H1 (cell line): Measurements from ENCODE around the gene ARL6IP4. TPM values are rescaled to one million over a fixed set of nuclear protein-coding genes. Genes with fewer than 3 reads are reported as not detected.

Experiments
- CTCF ChIA-PET: fragments of 300-600 bp; sonication (Branson Sonifier 250); formaldehyde crosslinking; loops from one replicate; lab custom pipeline; 2021; ENCODE audit not compliant: partially characterized antibody; lab: Charles Lee
- POLR2A ChIA-PET: fragments of 300-600 bp; sonication (Branson Sonifier 250); formaldehyde crosslinking; loops from one replicate; lab custom pipeline; 2021; ENCODE audit warnings: inconsistent platforms; ENCODE audit not compliant: partially characterized antibody; lab: Charles Lee
- DNase-seq, 2 experiments: peaks; one replicate each; pipeline versions ENCODE4 v3.0.0 to v3.0.0-alpha.2; 2010 to 2022; ENCODE audit warnings: low spot score in 2 of 2, low read depth in 1 of 2, mixed read lengths in 1 of 2
- FAIRE-seq: peaks from 2 replicates; lab custom pipeline; 2011; peaks lifted over from hg19 to GRCh38; lab: Jason Lieb, UNC
- H2AFZ ChIP-seq: 2 replicates; pipeline ENCODE4 v1.8.1; 2012; ENCODE audit warnings: low read length, inconsistent platforms
- H2AK5ac ChIP-seq: 2 replicates; pipeline ENCODE4 v1.6.1; 2013; ENCODE audit warnings: low read depth, low read length
- H2BK120ac ChIP-seq: replicated peaks from 2 replicates; pipeline ENCODE3; 2013; ENCODE audit warnings: low read depth, low read length, inconsistent platforms
- H2BK12ac ChIP-seq: 2 replicates; pipeline ENCODE4 v1.6.1; 2013; ENCODE audit warnings: low read depth, low read length
- H2BK15ac ChIP-seq: 2 replicates; pipeline ENCODE4 v1.6.1; 2013; ENCODE audit warnings: low read length
- H2BK20ac ChIP-seq: 2 replicates; pipeline ENCODE4 v1.6.1; 2013; ENCODE audit warnings: low read length
- H2BK5ac ChIP-seq: 2 replicates; pipeline ENCODE4 v1.6.1; 2013; ENCODE audit warnings: low read depth, low read length
- H3K14ac ChIP-seq: 2 replicates; pipeline ENCODE4 v1.6.1; 2013; ENCODE audit warnings: inconsistent platforms; ENCODE audit not compliant: insufficient read length
- H3K18ac ChIP-seq: 2 replicates; pipeline ENCODE4 v1.6.1; 2013; ENCODE audit warnings: low read length; ENCODE audit errors: extremely low read depth
- H3K23ac ChIP-seq: 2 replicates; pipeline ENCODE4 v1.6.1; 2013; ENCODE audit warnings: inconsistent platforms; ENCODE audit not compliant: insufficient read length
- H3K23me2 ChIP-seq: 2 replicates; pipeline ENCODE4 v1.6.1; 2013; ENCODE audit warnings: low read depth, low read length
- H3K27ac ChIP-seq: 2 replicates; pipeline ENCODE4 v1.6.1; 2011; ENCODE audit warnings: low read depth, low read length, inconsistent platforms
- H3K27me3 ChIP-seq, 4 experiments: replicated peaks in 1 of 4; 1 replicate in 1 of 4; 2 replicates in 3 of 4; pipeline versions ENCODE4 v1.6.1 to v1.8.1; 2011 to 2013; ENCODE audit warnings: low read length in 3 of 4, mild to moderate bottlenecking in 3 of 4, inconsistent platforms in 2 of 4, mixed read lengths in 2 of 4, moderate library complexity in 1 of 4; ENCODE audit not compliant: control insufficient read depth in 3 of 4, insufficient read depth in 3 of 4; ENCODE audit errors: extremely low read depth in 1 of 4
- H3K36me3 ChIP-seq, 4 experiments: 2 replicates each; pipeline versions ENCODE4 v1.6.1 to v1.8.1; 2011 to 2013; ENCODE audit warnings: mild to moderate bottlenecking in 4 of 4, low read length in 3 of 4, moderate library complexity in 2 of 4, control low read depth in 1 of 4, inconsistent platforms in 1 of 4; ENCODE audit not compliant: insufficient read depth in 4 of 4, control insufficient read depth in 2 of 4
- H3K4ac ChIP-seq: replicated peaks from 2 replicates; pipeline ENCODE3; 2013; ENCODE audit warnings: low read length, low read depth, mixed read lengths, inconsistent platforms; ENCODE audit not compliant: insufficient read length
- H3K4me1 ChIP-seq, 4 experiments: replicated peaks in 1 of 4; 1 replicate in 1 of 4; 2 replicates in 3 of 4; pipeline versions ENCODE4 v1.6.1 to v1.8.1; 2011 to 2013; ENCODE audit warnings: low read length in 3 of 4, inconsistent platforms in 2 of 4, mixed read lengths in 1 of 4; ENCODE audit not compliant: insufficient read depth in 4 of 4, control insufficient read depth in 3 of 4
- H3K4me2 ChIP-seq, 2 experiments: 2 replicates each; pipeline versions ENCODE4 v1.6.1 to v1.8.1; 2011 to 2013; ENCODE audit warnings: low read depth in 2 of 2, low read length in 2 of 2, control low read depth in 1 of 2, inconsistent platforms in 1 of 2, mild to moderate bottlenecking in 1 of 2; ENCODE audit not compliant: insufficient read depth in 1 of 2
- H3K4me3 ChIP-seq, 4 experiments: fragments of 200-600, 300-600 bp in 1 of 4; sonication (generic), shearing (Covaris generic), sonication (Bioruptor Twin) in 1 of 4; 2 replicates each; pipeline versions ENCODE4 v1.5.1 to v1.8.1; 2011 to 2016; ENCODE audit warnings: low read length in 4 of 4, low read depth in 3 of 4, control low read depth in 2 of 4, inconsistent platforms in 2 of 4, mild to moderate bottlenecking in 2 of 4, mixed read lengths in 1 of 4, moderate library complexity in 1 of 4; ENCODE audit not compliant: insufficient read depth in 2 of 4; ENCODE audit errors: extremely low read depth in 1 of 4
- H3K56ac ChIP-seq: replicated peaks from 2 replicates; pipeline ENCODE3; 2013; ENCODE audit warnings: low read depth, mild to moderate bottlenecking, mixed read lengths, low read length, inconsistent platforms; ENCODE audit not compliant: insufficient read length
- H3K79me1 ChIP-seq: 2 replicates; pipeline ENCODE4 v1.6.1; 2013; ENCODE audit warnings: low read depth, low read length, control low read depth
- H3K79me2 ChIP-seq, 2 experiments: 2 replicates each; pipeline versions ENCODE4 v1.6.1 to v1.8.1; 2012 to 2013; ENCODE audit warnings: low read length in 2 of 2, mild to moderate bottlenecking in 2 of 2, inconsistent platforms in 1 of 2; ENCODE audit not compliant: insufficient read depth in 2 of 2, control insufficient read depth in 1 of 2
- H3K9ac ChIP-seq, 4 experiments: replicated peaks in 1 of 4; 1 replicate in 1 of 4; 2 replicates in 3 of 4; pipeline versions ENCODE4 v1.6.1 to v1.8.1; 2011 to 2013; ENCODE audit warnings: low read depth in 3 of 4, low read length in 3 of 4, control low read depth in 2 of 4, mild to moderate bottlenecking in 2 of 4, moderate library complexity in 2 of 4, inconsistent platforms in 1 of 4; ENCODE audit errors: extremely low read depth in 1 of 4
- H3K9me3 ChIP-seq, 2 experiments: 2 replicates each; pipeline versions ENCODE4 v1.6.1 to v1.8.1; 2012 to 2013; ENCODE audit warnings: mild to moderate bottlenecking in 2 of 2, moderate library complexity in 2 of 2, control low read depth in 1 of 2, inconsistent platforms in 1 of 2, low read depth in 1 of 2, low read length in 1 of 2, mixed read lengths in 1 of 2; ENCODE audit not compliant: insufficient read depth in 2 of 2
- H4K20me1 ChIP-seq, 2 experiments: replicated peaks in 1 of 2; 2 replicates each; pipeline versions ENCODE3 to v1.8.1; 2011 to 2013; ENCODE audit warnings: inconsistent platforms in 2 of 2, low read length in 2 of 2, mild to moderate bottlenecking in 1 of 2; ENCODE audit not compliant: insufficient read depth in 2 of 2, control insufficient read depth in 1 of 2
- H4K5ac ChIP-seq: 2 replicates; pipeline ENCODE4 v1.6.1; 2013; ENCODE audit warnings: low read length, low read depth, mixed read lengths, inconsistent platforms; ENCODE audit not compliant: insufficient read length
- H4K8ac ChIP-seq: 2 replicates; pipeline ENCODE4 v1.8.0; 2013; ENCODE audit warnings: mild to moderate bottlenecking, moderate library complexity, low read length, inconsistent platforms; ENCODE audit not compliant: insufficient read depth; ENCODE audit errors: extremely low read depth
- H4K91ac ChIP-seq: replicated peaks from 2 replicates; pipeline ENCODE3; 2013; ENCODE audit warnings: low read length, mixed read lengths, inconsistent platforms; ENCODE audit not compliant: insufficient read length
- GABPA ChIP-seq: IDR thresholded peaks from 2 replicates; pipeline ENCODE4 v1.6.1; 2011; ENCODE audit warnings: mild to moderate bottlenecking, low read length, moderate library complexity, borderline replicate concordance; ENCODE audit not compliant: insufficient read depth
- RFX5 ChIP-seq: IDR thresholded peaks from 2 replicates; pipeline ENCODE4 v1.6.1; 2011; ENCODE audit warnings: low read depth, low read length, improper control_type of control experiment, borderline replicate concordance
- TAF1 ChIP-seq: IDR thresholded peaks from 2 replicates; pipeline ENCODE4 v1.6.1; 2011; ENCODE audit warnings: mild to moderate bottlenecking, low read depth, low read length
- TEAD4 ChIP-seq: IDR thresholded peaks from 2 replicates; pipeline ENCODE4 v1.6.1; 2012; ENCODE audit warnings: low read depth, low read length, inconsistent platforms, mixed read lengths
- WGBS, 2 experiments: shearing (Covaris generic) in 1 of 2; methylation state at CpG; one replicate each; pipeline versions ENCODE4 v1.1.6 to v1.1.7; 2013 to 2015; ENCODE audit warnings: low lambda C conversion rate in 2 of 2, mixed read lengths in 2 of 2, inconsistent platforms in 1 of 2, low coverage in 1 of 2, missing lambda C conversion rate in 1 of 2; ENCODE audit not compliant: insufficient replicate concordance in 2 of 2, insufficient coverage in 1 of 2, insufficient read length in 1 of 2; ENCODE audit errors: extremely low coverage in 1 of 2, missing lambda C conversion rate in 1 of 2; 5-methylcytosine and 5-hydroxymethylcytosine counted together
- polyA plus RNA-seq, 7 experiments: library from polyadenylated mRNA; depleted of rRNA in 3 of 7; stranded (reverse) in 5 of 7; unstranded in 2 of 7; fragments of >200 nt in 5 of 7; fragments of 200-250 nt in 2 of 7; gene quantifications; 1 replicate in 5 of 7; 2 replicates in 1 of 7; 4 replicates in 1 of 7; pipeline versions ENCODE4 v1.2.1 to v1.2.3, GENCODE V29; 2011 to 2013; ENCODE audit warnings: missing spikeins in 2 of 7, mixed read lengths in 2 of 7
- total RNA-seq: library from RNA; stranded (reverse); fragmentation: NEBNext Ultra II Directional; extraction: Animal tissue kit (Norgen Biotek cat#: 25700); gene quantifications from 2 replicates; pipeline ENCODE4 v1.2.1, GENCODE V29; 2021

Gene ARL6IP4
- total and polyA plus RNA-seq, 2 of the 8 experiments (the other 6 are each of a cell fraction or from before 2014, with no cell fraction given): 76.4 to 109 TPM

DNA sequence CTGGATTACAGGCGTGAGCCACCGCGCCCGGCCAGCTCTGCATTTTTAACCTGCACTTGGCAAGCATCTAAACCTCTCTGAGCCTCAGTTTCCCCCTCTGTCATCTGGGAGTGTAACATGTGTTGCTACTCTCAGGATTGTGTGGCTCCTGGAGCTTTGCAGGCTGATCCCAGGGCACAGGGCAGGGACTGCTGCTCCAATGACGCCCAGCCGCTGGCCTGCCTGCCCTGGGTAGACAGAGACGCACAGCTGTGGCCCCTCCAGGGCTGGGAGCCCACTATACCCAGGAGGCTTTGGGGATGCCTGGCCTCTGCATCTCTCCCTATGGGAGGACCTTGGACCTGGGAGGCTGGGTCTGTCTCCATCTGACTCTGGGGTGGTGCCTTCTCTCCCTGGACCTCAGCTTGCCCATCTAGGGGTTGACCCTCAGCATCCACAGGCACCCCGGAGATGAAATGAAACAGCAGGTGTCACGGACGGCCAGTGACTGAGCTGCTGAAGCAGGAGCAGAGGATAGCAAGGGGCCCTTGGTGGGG lies 13.7 kb downstream of the ARL6IP4 start:
- peak overlapping the region; percentile 25; the same call in 1 of the 2 replicates for H4K8ac ChIP-seq
- H3K4ac ChIP-seq: no peak overlapping the region
- no peak for DNase-seq
- 96% methylated on average over 10 of the region's 10 CpGs; no CpG with 5 or more reads in 1 of the 2 experiments for WGBS, 2 experiments
- FAIRE-seq: no peak
- no peak for TF ChIP-seq RFX5
- TF ChIP-seq TAF1: no peak
- no peak for TF ChIP-seq TEAD4
- no peak for TF ChIP-seq GABPA
- no peaks in the 10 kb centered on the region; a peak in 2 of 7 replicates for H3K4me1 ChIP-seq
- no peak overlapping the region for H3K18ac ChIP-seq
- no peak overlapping the region for H2BK5ac ChIP-seq
- ChIA-PET POLR2A (interaction anchor here (0.9 to 3.5 kb wide), 4 partner anchors 10 to 69 kb away, joined by 3 to 15 read pairs (median 3); partner anchors contain the start of genes ARL6IP4 and OGFOD2), CTCF (interaction anchor here (0.7 to 2.4 kb wide), 5 partner anchors 9 to 244 kb away, joined by 3 to 7 read pairs (median 4); no protein-coding TSS in a partner anchor)
- no peak overlapping the region for H3K14ac ChIP-seq
- no peak overlapping the region for H4K91ac ChIP-seq
- no peaks in the 10 kb centered on the region for H3K79me1 ChIP-seq
- H2BK15ac ChIP-seq: no peak overlapping the region
- H3K79me2 ChIP-seq: no peaks in the 10 kb centered on the region
- no peak overlapping the region for H3K56ac ChIP-seq
- H4K5ac ChIP-seq: no peak overlapping the region
- H2BK120ac ChIP-seq: no peak overlapping the region
- no peak overlapping the region for H3K23ac ChIP-seq
- no peak overlapping the region for H3K27ac ChIP-seq
- no peak overlapping the region for H2AFZ ChIP-seq
- no peaks in the 10 kb centered on the region for H3K36me3 ChIP-seq
- no peak overlapping the region for H2AK5ac ChIP-seq
- no peak overlapping the region for H3K4me3 ChIP-seq
- H2BK12ac ChIP-seq: no peak overlapping the region
- H3K27me3 ChIP-seq: no peaks in the 10 kb centered on the region
- no peaks in the 10 kb centered on the region for H3K9me3 ChIP-seq
- H3K4me2 ChIP-seq: no peak overlapping the region
- no peak overlapping the region for H2BK20ac ChIP-seq
- no peaks in the 10 kb centered on the region for H3K23me2 ChIP-seq
- no peak overlapping the region for H3K9ac ChIP-seq
- H4K20me1 ChIP-seq: no peaks in the 10 kb centered on the region
